Measurements from ENCODE around the gene LPP. TPM values are rescaled to one million over a fixed set of nuclear protein-coding genes. Genes with fewer than 3 reads are reported as not detected.

The LPP gene
- total and polyA plus RNA-seq, 10 of the 15 experiments (the other 5 are each of a cell fraction or from before 2014, with no cell fraction given): under 0.01 to 0.62 (median 0.03) TPM

DNA sequence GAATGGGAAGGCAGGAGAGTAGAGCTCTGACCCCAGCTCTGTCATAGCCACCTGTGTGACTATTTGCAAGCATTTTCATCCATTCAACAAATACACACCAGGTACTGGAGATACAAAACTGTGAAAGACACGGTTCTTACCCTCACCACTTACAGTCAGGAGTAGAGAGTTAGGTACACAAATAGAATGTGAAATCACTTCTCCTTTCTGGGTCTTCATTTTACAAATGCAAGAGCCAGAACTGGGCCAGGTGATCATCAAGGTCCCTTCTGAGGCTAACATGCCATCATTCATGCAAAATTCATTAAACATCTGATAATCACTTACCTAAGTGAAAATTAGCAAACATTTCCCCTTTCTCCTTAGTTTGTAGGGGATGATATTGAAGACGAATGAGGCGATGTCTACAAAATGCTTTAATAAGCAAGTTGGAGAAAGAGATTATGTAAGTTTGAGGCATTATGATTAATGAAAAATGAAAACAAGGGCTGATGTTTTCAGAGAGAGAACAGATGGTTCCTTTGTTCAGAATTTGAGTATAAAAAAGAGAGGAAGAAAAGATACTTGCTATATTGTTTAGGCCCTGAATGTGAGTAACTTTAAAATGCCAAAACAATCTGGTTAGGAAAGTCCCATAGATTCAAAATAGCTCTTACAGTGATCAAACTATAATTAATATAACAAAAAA lies 88.6 kb downstream of the LPP start (continued):
- TF ChIP-seq, protein P1, sequence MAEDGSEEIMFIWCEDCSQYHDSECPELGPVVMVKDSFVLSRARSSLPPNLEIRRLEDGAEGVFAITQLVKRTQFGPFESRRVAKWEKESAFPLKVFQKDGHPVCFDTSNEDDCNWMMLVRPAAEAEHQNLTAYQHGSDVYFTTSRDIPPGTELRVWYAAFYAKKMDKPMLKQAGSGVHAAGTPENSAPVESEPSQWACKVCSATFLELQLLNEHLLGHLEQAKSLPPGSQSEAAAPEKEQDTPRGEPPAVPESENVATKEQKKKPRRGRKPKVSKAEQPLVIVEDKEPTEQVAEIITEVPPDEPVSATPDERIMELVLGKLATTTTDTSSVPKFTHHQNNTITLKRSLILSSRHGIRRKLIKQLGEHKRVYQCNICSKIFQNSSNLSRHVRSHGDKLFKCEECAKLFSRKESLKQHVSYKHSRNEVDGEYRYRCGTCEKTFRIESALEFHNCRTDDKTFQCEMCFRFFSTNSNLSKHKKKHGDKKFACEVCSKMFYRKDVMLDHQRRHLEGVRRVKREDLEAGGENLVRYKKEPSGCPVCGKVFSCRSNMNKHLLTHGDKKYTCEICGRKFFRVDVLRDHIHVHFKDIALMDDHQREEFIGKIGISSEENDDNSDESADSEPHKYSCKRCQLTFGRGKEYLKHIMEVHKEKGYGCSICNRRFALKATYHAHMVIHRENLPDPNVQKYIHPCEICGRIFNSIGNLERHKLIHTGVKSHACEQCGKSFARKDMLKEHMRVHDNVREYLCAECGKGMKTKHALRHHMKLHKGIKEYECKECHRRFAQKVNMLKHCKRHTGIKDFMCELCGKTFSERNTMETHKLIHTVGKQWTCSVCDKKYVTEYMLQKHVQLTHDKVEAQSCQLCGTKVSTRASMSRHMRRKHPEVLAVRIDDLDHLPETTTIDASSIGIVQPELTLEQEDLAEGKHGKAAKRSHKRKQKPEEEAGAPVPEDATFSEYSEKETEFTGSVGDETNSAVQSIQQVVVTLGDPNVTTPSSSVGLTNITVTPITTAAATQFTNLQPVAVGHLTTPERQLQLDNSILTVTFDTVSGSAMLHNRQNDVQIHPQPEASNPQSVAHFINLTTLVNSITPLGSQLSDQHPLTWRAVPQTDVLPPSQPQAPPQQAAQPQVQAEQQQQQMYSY (CRISPR knock-in tag; IDR thresholded peaks at IDR 0.05): no peak

DNA sequence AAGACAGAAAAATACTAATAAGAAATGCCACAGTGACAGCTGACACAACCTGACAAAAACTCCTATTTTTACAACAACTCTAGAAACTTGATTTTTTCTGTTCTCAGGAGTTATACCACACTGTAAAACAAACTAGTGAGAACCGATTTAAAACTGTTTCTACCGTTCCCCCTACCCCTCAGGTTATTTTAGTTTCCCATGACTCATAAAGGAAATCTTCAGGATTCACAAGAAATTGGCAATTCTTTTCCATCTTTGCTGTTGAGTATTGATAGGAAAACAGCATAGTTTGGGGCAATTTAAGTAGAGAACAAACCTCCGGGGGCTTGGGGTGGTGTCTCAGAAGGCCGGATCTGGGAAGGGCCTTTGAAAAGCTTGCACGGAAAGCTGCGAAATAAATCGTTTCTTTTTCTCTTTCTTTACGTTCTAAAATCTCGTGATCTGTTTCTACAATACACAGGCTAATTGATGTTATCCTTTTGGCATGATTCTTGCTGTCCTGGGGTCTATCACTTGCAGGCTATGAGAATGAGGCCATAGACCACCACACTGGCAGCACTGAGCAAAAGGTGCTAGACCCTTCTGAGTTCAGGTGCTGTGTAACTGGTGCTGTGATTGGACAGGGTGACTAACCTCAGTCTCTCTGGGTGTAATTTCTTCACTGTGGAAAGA lies 89.3 kb downstream of the LPP start:
- no peak overlapping the region for H3K9ac ChIP-seq (ENCODE audit: control insufficient read depth, insufficient read depth, low read length)
- peaks cover 0 to 3% of the 10 kb centered on the region in 2 experiments; a peak in 2 of 4 replicates for H3K27me3 ChIP-seq (replicated peaks in 1 of 2; ENCODE audit: control insufficient read depth in 2 of 2, insufficient read depth in 2 of 2, low read length in 1 of 2)
- DNase-seq (ENCODE audit: low read depth, low spot score) (no peak), FAIRE-seq (no peak), ATAC-seq (no peak)
- H3K27ac ChIP-seq (ENCODE audit: control insufficient read depth, insufficient read depth): no peak overlapping the region
- in situ Hi-C loops (cut with MboI) (no loop called here), intact Hi-C loops (cut with micrococcal nuclease; ENCODE audit: unreplicated experiment) (no loop called here)
- no peak overlapping the region for H3K4me2 ChIP-seq (ENCODE audit: control insufficient read depth, insufficient read depth)
- ChIA-PET RAD21 (ENCODE audit: unreplicated experiment) (no interaction called here), POLR2A (no interaction called here), CTCF (no interaction called here), SMC1A (ENCODE audit: uncharacterized antibody, unreplicated experiment) (no interaction called here)
- H3K4me3 ChIP-seq: no peak overlapping the region
- WGBS (ENCODE audit: insufficient coverage, insufficient replicate concordance, low lambda C conversion rate, missing lambda C conversion rate): 38% methylated on average over 9 of the region's 9 CpGs
- no peaks in the 10 kb centered on the region for H3K36me3 ChIP-seq (ENCODE audit: control insufficient read depth in 2 of 2, insufficient read depth in 2 of 2, low read length in 1 of 2)
- no peaks in the 10 kb centered on the region for H3K4me1 ChIP-seq (ENCODE audit: control insufficient read depth, insufficient read depth, low read length)
- no peaks in the 10 kb centered on the region for H3K79me2 ChIP-seq (ENCODE audit: control insufficient read depth, insufficient read depth, low read length)
- BruUV-seq (replicated peaks): no TSS peak
- H3K9me3 ChIP-seq (replicated peaks; ENCODE audit: control insufficient read depth, insufficient read depth, low read length): no peaks in the 10 kb centered on the region
- H2AFZ ChIP-seq (ENCODE audit: control insufficient read depth, low read depth, low read length): no peak overlapping the region
- H4K20me1 ChIP-seq (ENCODE audit: control insufficient read depth, insufficient read depth): no peaks in the 10 kb centered on the region
- TF ChIP-seq, protein P2, sequence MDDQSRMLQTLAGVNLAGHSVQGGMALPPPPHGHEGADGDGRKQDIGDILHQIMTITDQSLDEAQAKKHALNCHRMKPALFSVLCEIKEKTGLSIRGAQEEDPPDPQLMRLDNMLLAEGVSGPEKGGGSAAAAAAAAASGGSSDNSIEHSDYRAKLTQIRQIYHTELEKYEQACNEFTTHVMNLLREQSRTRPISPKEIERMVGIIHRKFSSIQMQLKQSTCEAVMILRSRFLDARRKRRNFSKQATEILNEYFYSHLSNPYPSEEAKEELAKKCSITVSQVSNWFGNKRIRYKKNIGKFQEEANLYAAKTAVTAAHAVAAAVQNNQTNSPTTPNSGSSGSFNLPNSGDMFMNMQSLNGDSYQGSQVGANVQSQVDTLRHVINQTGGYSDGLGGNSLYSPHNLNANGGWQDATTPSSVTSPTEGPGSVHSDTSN (IDR thresholded peaks at IDR 0.05; ENCODE audit: insufficient replicate concordance, low read depth, low read length): no peak
- no peak for TF ChIP-seq MXI1 (IDR thresholded peaks at IDR 0.05; ENCODE audit: low read depth, low read length)
- TF ChIP-seq, protein P3, sequence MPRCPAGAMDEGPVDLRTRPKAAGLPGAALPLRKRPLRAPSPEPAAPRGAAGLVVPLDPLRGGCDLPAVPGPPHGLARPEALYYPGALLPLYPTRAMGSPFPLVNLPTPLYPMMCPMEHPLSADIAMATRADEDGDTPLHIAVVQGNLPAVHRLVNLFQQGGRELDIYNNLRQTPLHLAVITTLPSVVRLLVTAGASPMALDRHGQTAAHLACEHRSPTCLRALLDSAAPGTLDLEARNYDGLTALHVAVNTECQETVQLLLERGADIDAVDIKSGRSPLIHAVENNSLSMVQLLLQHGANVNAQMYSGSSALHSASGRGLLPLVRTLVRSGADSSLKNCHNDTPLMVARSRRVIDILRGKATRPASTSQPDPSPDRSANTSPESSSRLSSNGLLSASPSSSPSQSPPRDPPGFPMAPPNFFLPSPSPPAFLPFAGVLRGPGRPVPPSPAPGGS (IDR thresholded peaks at IDR 0.05; ENCODE audit: borderline replicate concordance, insufficient read depth, low read depth, low read length, poor library complexity, severe bottlenecking): no peak
- no peak for TF ChIP-seq SRF (IDR thresholded peaks at IDR 0.05; ENCODE audit: low read depth in 2 of 2, low read length in 2 of 2)
- no peak for TF ChIP-seq CBX5 (IDR thresholded peaks at IDR 0.05; ENCODE audit: low read depth)
- no peak for TF ChIP-seq CREB1 (IDR thresholded peaks at IDR 0.05; ENCODE audit: low read depth)
- TF ChIP-seq, protein P4, sequence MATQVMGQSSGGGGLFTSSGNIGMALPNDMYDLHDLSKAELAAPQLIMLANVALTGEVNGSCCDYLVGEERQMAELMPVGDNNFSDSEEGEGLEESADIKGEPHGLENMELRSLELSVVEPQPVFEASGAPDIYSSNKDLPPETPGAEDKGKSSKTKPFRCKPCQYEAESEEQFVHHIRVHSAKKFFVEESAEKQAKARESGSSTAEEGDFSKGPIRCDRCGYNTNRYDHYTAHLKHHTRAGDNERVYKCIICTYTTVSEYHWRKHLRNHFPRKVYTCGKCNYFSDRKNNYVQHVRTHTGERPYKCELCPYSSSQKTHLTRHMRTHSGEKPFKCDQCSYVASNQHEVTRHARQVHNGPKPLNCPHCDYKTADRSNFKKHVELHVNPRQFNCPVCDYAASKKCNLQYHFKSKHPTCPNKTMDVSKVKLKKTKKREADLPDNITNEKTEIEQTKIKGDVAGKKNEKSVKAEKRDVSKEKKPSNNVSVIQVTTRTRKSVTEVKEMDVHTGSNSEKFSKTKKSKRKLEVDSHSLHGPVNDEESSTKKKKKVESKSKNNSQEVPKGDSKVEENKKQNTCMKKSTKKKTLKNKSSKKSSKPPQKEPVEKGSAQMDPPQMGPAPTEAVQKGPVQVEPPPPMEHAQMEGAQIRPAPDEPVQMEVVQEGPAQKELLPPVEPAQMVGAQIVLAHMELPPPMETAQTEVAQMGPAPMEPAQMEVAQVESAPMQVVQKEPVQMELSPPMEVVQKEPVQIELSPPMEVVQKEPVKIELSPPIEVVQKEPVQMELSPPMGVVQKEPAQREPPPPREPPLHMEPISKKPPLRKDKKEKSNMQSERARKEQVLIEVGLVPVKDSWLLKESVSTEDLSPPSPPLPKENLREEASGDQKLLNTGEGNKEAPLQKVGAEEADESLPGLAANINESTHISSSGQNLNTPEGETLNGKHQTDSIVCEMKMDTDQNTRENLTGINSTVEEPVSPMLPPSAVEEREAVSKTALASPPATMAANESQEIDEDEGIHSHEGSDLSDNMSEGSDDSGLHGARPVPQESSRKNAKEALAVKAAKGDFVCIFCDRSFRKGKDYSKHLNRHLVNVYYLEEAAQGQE (IDR thresholded peaks at IDR 0.05; ENCODE audit: low read depth, low read length): no peak

Data from GM12878 (cell line).